Mammary epithelial cell (primary cell): ENCODE measurements around the gene C22orf15.

Experiments used
- EZH2 ChIP-seq: IDR thresholded peaks from 2 replicates; pipeline ENCODE4 v1.6.1; 2012; ENCODE audit warnings: low read length, inconsistent platforms, borderline replicate concordance
- TF ChIP-seq, protein P1 (sequence below), 2 donors: IDR thresholded peaks in 1 of 2; conservative IDR thresholded peaks in 1 of 2; 2 replicates each; pipeline ENCODE4 v1.5.1; 2011 to 2012; ENCODE audit warnings: inconsistent platforms in 2 of 2, low read length in 2 of 2, mild to moderate bottlenecking in 2 of 2, control low read depth in 1 of 2, low read depth in 1 of 2; ENCODE audit not compliant: insufficient read depth in 1 of 2; ENCODE audit errors: extremely low read depth in 1 of 2

DNA sequence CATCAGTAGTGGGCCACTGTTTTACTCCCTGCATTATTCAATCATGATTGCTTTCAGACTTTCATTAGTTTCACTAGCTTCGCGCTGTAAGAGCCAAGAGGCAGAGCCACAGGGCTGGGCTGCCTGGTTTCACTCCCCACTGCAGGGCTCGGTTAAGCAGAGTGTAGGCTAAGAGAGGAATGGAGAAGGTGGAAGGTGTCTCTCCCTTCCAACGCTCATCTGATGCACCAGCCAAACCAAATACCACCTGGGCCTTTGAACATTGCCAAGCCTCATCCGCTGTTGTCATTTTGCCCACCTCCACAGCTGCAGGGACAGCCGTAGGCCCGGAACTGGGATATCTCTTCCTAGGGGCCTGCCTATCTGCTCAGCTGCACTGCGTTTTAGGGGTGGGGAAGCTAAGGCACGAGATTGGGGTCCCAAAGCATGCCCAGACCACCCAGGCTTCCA lies 23.5 kb downstream of the C22orf15 start:
- TF ChIP-seq, protein P1, sequence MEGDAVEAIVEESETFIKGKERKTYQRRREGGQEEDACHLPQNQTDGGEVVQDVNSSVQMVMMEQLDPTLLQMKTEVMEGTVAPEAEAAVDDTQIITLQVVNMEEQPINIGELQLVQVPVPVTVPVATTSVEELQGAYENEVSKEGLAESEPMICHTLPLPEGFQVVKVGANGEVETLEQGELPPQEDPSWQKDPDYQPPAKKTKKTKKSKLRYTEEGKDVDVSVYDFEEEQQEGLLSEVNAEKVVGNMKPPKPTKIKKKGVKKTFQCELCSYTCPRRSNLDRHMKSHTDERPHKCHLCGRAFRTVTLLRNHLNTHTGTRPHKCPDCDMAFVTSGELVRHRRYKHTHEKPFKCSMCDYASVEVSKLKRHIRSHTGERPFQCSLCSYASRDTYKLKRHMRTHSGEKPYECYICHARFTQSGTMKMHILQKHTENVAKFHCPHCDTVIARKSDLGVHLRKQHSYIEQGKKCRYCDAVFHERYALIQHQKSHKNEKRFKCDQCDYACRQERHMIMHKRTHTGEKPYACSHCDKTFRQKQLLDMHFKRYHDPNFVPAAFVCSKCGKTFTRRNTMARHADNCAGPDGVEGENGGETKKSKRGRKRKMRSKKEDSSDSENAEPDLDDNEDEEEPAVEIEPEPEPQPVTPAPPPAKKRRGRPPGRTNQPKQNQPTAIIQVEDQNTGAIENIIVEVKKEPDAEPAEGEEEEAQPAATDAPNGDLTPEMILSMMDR (conservative IDR thresholded peaks at IDR 0.05 in 1 of 2, IDR thresholded peaks at IDR 0.05 in 1 of 2; ENCODE audit: extremely low read depth in 1 of 2, insufficient read depth in 1 of 2, low read depth in 1 of 2, low read length in 2 of 2), result no peak
- TF ChIP-seq EZH2, result no peak
